ENCODE measurements around the gene PTPRU.

DNA sequence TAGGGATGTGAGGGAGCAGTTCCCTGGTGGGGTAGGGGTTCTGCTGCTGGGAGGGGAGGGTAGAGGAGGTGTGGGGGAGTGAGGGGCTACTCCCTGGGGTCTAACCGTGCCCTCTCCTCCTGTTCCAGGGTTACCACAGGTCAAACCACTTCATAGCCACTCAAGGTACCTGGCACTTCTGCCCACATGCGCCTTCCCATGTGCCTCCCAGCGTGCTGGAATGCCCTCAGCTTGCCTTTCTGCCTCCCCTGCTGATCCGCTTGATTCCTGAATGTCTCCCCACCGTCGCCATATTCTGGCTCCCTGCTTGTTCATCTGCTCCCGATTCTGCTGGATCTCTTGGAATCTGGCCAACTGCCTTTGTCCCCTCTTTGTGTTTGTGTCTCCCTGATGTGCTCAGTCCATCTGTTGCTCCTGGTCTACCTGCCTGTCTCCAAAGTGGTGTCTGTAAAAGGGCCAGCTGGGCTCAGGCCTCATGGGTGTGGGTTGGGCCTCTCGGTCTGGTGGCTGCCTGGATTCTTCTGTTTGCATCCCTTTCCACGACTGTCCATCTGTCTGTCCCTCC is 74.4 kb downstream of the PTPRU start:
- TF ChIP-seq, protein P1, sequence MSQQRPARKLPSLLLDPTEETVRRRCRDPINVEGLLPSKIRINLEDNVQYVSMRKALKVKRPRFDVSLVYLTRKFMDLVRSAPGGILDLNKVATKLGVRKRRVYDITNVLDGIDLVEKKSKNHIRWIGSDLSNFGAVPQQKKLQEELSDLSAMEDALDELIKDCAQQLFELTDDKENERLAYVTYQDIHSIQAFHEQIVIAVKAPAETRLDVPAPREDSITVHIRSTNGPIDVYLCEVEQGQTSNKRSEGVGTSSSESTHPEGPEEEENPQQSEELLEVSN (IDR thresholded peaks at IDR 0.05), result no peak
- TF ChIP-seq GTF2F1 (IDR thresholded peaks at IDR 0.05; ENCODE audit: borderline replicate concordance, low read depth, low read length), result no peak
- no peak for TF ChIP-seq EZH2 (IDR thresholded peaks at IDR 0.05; ENCODE audit: low read depth, low read length, severe bottlenecking)
- TF ChIP-seq, protein P2, sequence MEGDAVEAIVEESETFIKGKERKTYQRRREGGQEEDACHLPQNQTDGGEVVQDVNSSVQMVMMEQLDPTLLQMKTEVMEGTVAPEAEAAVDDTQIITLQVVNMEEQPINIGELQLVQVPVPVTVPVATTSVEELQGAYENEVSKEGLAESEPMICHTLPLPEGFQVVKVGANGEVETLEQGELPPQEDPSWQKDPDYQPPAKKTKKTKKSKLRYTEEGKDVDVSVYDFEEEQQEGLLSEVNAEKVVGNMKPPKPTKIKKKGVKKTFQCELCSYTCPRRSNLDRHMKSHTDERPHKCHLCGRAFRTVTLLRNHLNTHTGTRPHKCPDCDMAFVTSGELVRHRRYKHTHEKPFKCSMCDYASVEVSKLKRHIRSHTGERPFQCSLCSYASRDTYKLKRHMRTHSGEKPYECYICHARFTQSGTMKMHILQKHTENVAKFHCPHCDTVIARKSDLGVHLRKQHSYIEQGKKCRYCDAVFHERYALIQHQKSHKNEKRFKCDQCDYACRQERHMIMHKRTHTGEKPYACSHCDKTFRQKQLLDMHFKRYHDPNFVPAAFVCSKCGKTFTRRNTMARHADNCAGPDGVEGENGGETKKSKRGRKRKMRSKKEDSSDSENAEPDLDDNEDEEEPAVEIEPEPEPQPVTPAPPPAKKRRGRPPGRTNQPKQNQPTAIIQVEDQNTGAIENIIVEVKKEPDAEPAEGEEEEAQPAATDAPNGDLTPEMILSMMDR (IDR thresholded peaks at IDR 0.05; ENCODE audit: control extremely low read depth in 1 of 3, insufficient read depth in 1 of 3, low read depth in 1 of 3, low read length in 3 of 3), result no peak
- no peak for TF ChIP-seq EP300 (IDR thresholded peaks at IDR 0.05; ENCODE audit: borderline replicate concordance in 1 of 2, low read depth in 2 of 2, low read length in 2 of 2)
- TF ChIP-seq JUN (IDR thresholded peaks at IDR 0.05; ENCODE audit: low read depth, low read length), result no peak
- TF ChIP-seq, protein P3, sequence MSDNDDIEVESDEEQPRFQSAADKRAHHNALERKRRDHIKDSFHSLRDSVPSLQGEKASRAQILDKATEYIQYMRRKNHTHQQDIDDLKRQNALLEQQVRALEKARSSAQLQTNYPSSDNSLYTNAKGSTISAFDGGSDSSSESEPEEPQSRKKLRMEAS (IDR thresholded peaks at IDR 0.05), result no peak
- TF ChIP-seq GABPA (IDR thresholded peaks at IDR 0.05; ENCODE audit: borderline replicate concordance, insufficient read depth, low read length), result no peak
- no peak for TF ChIP-seq CHD1 (IDR thresholded peaks at IDR 0.05; ENCODE audit: low read depth, low read length)
- TF ChIP-seq YY1 (IDR thresholded peaks at IDR 0.05; ENCODE audit: low read depth, low read length), result no peak
- TF ChIP-seq ZNF274 (IDR thresholded peaks at IDR 0.05; ENCODE audit: borderline replicate concordance, extremely low read depth, low read length), result no peak
- no peak for TF ChIP-seq POLR2A (IDR thresholded peaks at IDR 0.05; ENCODE audit: control extremely low read depth in 1 of 2, low read depth in 2 of 2, low read length in 2 of 2)

Data from H1 (cell line).